ENCODE measurements around the gene TUG1.

The TUG1 gene

DNA sequence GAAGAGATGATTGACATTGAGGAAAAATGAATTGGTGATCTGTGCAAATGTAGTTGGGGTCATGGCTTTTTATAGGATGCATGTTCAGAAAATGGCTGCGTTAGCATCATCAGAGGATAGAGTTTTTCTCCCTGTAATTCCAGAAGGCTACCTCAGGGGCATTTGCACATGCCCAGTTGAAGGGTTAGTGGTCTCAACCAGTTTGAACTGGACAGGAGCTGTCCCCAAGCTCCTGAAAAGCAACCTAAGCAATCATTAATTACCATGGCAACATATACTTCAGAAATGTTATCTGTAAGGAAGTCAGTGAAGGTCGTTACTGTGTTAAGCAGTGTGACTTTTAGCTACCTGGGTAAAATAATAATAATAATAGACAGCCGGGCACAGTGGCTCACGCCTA is 29.3 kb downstream of the TUG1 start:
- TF ChIP-seq, protein P1, sequence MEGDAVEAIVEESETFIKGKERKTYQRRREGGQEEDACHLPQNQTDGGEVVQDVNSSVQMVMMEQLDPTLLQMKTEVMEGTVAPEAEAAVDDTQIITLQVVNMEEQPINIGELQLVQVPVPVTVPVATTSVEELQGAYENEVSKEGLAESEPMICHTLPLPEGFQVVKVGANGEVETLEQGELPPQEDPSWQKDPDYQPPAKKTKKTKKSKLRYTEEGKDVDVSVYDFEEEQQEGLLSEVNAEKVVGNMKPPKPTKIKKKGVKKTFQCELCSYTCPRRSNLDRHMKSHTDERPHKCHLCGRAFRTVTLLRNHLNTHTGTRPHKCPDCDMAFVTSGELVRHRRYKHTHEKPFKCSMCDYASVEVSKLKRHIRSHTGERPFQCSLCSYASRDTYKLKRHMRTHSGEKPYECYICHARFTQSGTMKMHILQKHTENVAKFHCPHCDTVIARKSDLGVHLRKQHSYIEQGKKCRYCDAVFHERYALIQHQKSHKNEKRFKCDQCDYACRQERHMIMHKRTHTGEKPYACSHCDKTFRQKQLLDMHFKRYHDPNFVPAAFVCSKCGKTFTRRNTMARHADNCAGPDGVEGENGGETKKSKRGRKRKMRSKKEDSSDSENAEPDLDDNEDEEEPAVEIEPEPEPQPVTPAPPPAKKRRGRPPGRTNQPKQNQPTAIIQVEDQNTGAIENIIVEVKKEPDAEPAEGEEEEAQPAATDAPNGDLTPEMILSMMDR (IDR thresholded peaks at IDR 0.05; ENCODE audit: extremely low read depth, missing control alignments): no peak
- no peak for DNase-seq (ENCODE audit: low spot score)

DNA sequence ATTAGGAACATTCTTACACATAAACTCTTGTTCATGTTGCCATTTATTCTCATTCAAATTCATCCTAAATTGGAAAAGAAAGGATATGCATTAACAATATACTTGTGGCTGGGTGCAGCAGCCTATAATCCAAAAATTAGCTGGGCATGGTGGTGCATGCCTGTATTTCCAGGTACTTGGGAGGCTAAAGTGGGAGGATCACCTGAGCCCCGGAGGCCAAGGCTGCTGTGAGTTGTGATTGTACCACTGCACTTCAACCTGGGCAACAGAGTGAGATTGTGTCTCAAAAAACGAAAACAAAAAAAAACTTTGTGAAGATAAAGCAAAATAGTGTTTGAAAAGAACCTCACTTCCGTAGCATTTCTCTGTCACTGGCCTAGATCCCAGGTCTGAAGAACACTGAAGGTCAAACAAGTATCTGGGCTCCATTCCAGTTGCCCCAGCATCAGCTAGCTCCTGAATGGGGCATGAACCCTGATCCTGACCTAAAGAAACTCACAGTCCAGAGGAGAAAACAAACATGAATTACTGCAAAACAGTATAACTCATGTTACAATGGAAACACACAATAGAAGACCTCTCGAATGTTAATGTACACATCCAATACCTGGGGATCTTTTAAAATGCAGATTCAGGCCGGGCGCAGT is 32.2 kb downstream of the TUG1 start:
- DNase-seq (ENCODE audit: low spot score): no peak
- TF ChIP-seq, protein P1 (IDR thresholded peaks at IDR 0.05; ENCODE audit: extremely low read depth, missing control alignments): no peak

DNA sequence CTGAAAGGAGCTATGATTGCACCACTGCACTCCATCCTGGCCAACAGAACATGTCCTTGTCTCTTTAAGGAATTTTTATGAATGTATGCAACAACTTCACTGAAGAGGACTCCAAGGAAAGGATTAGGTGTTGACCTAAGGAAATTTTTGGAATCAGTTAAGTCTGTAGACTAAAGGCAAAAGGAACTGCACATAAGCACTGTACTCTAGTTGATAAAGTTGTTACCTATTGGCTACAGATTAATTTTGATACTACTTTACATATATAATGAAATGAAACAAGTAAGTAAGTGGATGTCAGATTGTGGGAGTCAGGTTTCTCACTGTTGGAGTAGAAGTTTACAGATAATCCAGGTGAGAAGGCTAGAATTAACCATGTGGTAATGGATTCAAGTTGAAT is 36.5 kb downstream of the TUG1 start:
- DNase-seq (ENCODE audit: low spot score): no peak
- TF ChIP-seq, protein P1 (IDR thresholded peaks at IDR 0.05; ENCODE audit: extremely low read depth, missing control alignments): no peak

DNA sequence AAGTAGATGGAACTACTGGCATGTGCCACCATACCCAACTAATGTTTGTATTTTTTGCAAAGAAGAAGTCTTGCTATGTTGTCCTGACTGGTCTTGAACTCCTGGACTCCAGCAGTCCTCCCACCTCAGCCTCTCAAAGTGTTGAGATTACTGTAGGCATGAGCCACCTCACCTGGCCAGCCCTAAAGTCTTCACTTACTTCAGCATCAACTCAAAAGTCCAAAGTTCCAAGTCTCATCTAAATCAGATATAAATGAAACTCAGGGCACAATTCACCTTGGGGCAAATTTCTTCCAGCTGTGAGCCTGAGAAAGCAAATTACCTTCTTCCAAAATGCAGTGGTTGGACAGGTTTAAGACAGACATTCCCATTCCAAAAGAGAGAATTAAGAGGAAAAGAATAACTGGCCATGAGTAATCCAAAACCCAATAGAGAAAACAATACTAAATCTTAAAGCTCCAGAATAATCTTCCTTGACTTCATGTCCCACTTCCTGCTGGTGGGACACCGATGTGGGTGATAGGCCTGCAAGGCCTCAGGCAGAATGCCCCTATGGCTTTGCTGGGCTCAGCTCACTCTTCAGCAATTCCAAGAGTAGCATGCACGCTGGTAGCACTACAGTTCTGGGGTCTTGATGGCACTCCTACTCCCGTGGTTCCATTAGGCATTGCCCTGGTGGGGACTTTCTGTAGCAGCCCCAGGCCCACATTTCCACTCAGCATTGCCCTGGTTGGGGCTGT is 50.3 kb downstream of the TUG1 start:
- TF ChIP-seq, protein P1 (IDR thresholded peaks at IDR 0.05; ENCODE audit: extremely low read depth, missing control alignments): no peak
- DNase-seq (ENCODE audit: low spot score): no peak

DNA sequence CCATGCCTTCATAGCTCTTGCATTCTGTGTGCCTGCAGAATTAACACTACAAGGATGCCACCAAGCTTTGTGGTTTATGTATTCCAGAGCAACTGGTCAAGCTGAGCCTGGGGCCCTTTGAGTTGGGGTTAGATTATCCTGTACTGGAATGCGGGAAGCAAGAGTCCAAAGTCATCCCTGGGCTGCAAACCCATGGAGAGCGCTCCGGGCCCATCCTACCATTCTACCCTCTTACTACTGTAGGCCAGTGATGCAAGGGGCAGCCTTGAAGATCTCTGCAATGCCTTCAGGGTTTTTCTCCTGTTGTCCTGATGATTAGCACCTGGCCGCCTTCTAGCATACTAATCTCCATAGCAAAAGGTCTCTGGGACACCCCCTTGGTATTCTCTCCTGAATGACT is 51.3 kb downstream of the TUG1 start:
- DNase-seq (ENCODE audit: low spot score): no peak
- TF ChIP-seq, protein P1 (IDR thresholded peaks at IDR 0.05; ENCODE audit: extremely low read depth, missing control alignments): no peak

DNA sequence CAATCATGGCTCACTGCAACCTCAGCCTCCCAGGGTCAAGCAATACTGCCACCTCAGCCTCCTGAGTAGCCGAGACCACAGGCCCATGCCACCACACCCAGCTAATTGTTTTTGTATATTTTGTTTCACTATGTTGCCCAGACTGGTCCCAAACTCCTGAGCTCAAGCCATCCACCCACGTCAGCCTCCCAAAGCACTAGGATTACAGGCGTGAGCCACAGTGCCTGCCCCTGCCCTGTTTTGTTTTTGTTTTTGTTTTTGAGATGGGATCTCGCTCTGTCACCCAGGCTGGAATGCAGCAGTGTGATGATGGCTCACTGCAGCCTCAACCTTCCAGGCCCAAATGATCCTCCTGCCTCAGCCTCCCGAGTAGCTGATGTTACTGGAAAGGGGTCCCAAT is 53.5 kb downstream of the TUG1 start:
- TF ChIP-seq, protein P1 (IDR thresholded peaks at IDR 0.05; ENCODE audit: extremely low read depth, missing control alignments): no peak
- DNase-seq (ENCODE audit: low spot score): no peak
